ENCODE results near the gene TOMT.
"Not testable (repeated sequence)": the region's sequence is repeated elsewhere in the genome, so short reads cannot be mapped to it uniquely, and the experiment has no call there.

Gene TOMT

GRCh38 chr11:72127923-72128322 is 22.2 kb downstream of the TOMT start:
- no peak for DNase-seq (ENCODE audit: low spot score)

- no peak for DNase-seq (ENCODE audit: low spot score)
Observed at GRCh38 chr11:72129381-72129780, 23.7 kb downstream of the TOMT start.

GRCh38 chr11:72132646-72133045 is 26.9 kb downstream of the TOMT start:
- no peak for DNase-seq (ENCODE audit: low spot score)

DNA sequence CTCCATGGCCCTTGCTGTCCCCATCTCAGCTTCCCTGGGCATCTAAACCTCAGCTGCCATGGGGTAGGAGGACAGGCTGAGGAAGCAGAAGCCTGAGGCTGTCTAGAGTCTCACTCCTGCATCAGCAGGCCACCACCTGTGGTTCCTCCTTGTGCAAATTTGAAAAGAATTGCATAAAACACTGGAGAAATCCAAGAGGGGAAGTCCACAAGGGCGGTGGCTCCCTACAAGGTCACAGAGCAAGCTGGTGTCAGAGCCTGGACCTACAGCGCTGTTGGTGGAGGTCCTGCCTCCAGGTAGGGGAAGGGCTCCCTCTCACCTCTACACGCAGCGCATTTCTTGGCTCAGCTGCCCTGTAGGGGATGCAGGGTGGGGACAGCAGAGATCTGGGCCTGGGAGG is 29.7 kb downstream of the TOMT start, which contains the start of gene FOLR3:
TSS of gene FOLR3 (plus strand) at position 253 of the 400 bp plus-strand sequence. CDS start 228 bp downstream, outside the sequence.
- not testable (repeated sequence) for DNase-seq (ENCODE audit: low spot score)

GRCh38 chr11:72135891-72136683 is 30.4 kb downstream of the TOMT start:
- peak; percentile 34 for DNase-seq (ENCODE audit: low spot score)

DNA sequence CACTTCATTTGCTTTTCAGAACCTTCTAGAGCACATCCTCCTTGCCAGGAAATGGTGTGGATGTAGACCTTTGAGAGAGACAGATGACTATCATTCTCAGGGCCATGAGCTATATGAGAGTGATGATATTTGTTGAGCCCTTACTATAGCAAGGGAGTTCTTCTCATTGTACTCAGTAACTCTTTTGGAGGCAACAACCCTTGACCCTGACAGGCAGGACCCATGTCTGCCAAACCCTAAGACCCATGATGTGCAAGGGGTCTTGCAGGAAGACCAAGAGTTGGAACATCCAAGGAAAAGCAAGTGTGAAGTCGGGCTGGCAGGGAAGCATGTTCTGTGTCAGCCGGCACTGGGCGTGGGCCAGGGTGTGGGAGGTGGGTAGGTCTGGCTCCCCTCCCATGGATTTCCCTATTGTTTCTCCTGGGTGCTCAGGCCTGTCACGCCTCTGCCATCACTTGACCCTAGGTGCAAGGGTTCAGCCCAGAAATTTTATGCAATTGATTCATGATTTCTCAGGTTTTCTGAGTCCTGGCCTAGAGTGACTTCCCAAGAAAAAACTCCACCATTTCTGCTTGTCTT is 31.0 kb downstream of the TOMT start:
- no peak for DNase-seq (ENCODE audit: low spot score)

DNA sequence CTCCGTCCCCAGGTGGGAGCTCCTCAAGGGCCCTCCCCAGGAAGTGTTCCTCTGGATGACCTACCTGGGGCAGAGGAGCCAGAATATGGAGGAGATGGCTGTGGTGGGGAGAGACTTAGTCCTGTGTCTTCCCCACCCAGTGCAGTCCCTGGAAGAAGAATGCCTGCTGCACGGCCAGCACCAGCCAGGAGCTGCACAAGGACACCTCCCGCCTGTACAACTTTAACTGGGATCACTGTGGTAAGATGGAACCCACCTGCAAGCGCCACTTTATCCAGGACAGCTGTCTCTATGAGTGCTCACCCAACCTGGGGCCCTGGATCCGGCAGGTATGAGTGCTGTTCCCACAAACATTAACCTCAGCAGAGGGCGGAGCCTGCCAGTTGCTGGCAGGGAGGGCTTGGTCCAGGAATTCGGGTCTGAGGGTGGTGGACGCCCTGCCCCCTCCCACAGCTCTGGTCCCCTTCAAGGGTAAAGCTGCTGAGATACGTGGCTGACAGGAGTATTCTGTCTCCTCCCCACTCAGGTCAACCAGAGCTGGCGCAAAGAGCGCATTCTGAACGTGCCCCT is 33.2 kb downstream of the TOMT start:
- DNase-seq (ENCODE audit: low spot score): peak; percentile 59

- DNase-seq (ENCODE audit: low spot score): no peak
Observed at GRCh38 chr11:72139500-72139899, 33.8 kb downstream of the TOMT start.

- no peak for DNase-seq (ENCODE audit: low spot score)
Observed at GRCh38 chr11:72140661-72141060, 34.9 kb downstream of the TOMT start.

DNA sequence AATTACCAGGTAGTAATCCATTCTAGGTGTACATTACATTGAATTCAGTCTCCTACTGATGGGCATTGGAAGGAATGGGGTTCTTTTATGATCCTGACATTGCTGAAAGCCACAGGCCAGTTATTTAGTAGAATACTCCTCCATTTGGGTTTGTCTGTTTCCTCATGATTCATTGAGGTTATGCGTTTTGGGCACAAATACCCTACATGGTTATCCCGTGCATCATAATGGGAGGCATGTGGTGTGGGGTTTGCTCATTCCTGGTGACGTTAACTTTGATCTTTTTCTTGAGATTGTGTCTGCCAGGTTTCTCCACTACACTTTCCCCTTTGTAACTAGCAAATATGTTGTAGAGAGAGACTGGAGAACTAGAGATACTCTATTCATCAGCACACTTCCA is 35.3 kb downstream of the TOMT start:
- peak; percentile 90 for DNase-seq (ENCODE audit: low spot score)

GRCh38 chr11:72142086-72142485 is 36.4 kb downstream of the TOMT start:
- peak; percentile 31 for DNase-seq (ENCODE audit: low spot score)

- DNase-seq (ENCODE audit: low spot score): peak; percentile 61
Observed at GRCh38 chr11:72142543-72142942, 36.8 kb downstream of the TOMT start.

DNA sequence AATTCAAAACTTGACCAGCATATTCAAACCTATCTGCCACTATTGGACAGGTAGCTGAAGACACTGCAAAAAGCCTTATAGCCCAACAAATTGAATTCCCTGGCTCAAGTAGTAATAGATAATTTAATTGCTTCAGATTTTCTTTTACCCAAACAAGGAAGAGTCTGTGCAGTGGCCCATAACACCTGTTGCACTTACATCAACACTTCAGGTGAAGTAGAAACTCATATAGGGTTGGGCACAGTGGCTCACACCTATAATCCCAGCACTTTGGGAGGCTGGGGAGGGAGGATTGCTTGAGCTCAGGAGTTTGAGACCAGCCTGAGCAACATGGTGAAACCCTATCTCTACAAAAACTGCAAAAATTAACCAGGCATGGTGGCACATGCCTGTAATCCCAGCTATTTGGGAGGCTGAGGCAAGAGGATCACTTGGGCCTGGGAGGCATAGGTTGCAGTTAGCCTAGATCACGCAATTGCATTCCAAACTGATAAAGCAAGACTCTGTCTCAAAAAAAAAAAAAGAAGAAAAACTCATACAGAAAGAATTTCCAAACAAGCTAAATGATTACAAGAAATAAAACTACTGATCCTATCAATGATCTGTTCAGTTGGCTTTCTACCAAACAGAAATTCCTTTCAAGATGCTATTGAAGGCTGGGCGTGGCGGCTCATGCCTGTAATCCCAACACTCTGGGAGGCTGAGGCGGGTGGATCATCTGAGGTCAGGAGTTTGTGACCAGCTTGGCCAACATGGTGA is 39.3 kb downstream of the TOMT start:
- peak; percentile 97 for DNase-seq (ENCODE audit: low spot score)

DNA sequence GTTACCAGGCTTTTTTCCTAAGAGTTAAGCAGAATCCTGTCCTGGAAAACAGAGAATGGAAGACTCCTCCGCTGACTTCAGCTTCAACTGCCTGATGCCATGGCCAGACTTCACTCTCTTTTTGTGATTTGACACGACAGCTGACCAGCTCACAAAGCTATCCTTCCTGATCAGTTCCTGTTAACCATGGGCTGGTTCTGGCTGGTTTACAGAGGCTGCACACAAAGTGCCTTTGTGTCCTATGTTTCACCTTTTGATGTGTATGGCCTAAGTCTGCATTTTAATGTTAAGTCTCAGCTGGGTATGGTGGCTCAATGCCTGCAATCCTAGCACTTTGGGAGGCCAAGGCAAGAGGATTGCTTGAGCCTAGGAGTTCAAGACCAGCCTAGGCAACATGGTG is 40.9 kb downstream of the TOMT start:
- DNase-seq (ENCODE audit: low spot score): no peak

DNA sequence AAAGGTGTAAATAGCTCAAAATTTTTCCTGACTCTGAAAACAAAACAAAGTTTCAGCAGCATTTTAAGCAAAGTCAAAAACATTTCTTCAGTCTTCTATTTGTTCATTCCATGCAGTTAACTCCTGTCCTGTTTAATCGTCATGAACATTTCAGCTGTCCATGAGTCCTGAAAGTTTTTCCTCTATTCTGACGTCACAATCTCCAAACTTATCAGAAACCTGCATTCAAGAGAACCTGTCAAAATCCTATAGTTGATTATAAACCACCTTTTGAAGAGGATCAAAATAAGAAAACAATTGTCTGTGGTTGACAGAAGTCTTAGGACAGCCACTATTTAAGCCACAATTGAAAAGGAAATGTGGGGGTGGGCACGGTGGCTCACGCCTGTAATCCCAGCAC is 45.2 kb downstream of the TOMT start:
- no peak for DNase-seq (ENCODE audit: low spot score)

GRCh38 chr11:72153874-72154273 is 48.1 kb downstream of the TOMT start:
- DNase-seq (ENCODE audit: low spot score): not testable (repeated sequence)

DNA sequence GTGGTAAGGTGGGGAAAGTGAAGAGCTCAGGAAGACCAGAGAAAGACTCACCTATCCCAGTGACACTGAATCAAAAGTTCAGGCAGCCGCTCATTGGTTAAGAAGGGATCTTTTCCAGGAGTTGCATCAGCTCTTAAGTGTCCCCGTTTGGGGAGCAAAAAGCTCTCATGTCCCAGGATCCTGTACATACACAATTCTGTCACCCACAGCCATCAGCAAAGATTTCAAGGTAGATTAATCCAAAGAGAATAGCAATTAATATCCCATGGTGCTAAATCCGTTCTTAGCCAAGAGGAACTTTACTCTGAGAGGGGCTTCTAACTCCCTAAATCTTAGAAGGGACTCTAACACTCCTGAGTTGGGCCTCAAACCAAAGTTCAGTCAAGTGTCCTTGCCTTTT is 49.1 kb downstream of the TOMT start:
- no peak for DNase-seq (ENCODE audit: low spot score)

GRCh38 chr11:72155751-72156150 is 50.0 kb downstream of the TOMT start:
- no peak for DNase-seq (ENCODE audit: low spot score)

DNA sequence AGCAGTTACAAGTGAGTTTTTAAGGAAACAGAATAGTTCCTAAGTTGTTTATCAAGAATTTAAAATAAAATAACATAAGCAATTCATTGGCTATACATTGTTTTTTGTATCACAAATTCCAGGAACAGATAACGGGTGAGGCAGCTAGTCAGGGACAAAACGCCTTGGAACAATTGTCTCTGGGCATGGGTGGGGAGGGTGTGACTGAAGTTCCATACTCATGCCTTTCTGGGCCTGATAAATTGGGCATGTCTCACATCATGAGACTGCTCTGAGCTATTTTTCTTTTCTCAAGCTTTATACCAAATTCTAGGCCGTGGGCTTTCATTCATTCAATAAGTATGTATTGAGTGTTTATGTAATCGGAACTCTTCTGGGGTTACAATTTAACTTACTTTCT is 51.4 kb downstream of the TOMT start:
- no peak for DNase-seq (ENCODE audit: low spot score)
